Left ventricle myocardium inferior (tissue), 1 donor: ENCODE results near the gene TENT5C. TPM values are rescaled to one million over a fixed set of nuclear protein-coding genes. Genes with fewer than 3 reads are reported as not detected.

Source experiments
- DNase-seq: peaks from one replicate; pipeline ENCODE4 v3.0.0-alpha.2; 2020
- H3K27ac ChIP-seq: fragments of 200-600 bp; replicated peaks from 2 replicates; pipeline ENCODE4 v1.8.0; 2021
- H3K27me3 ChIP-seq: fragments of 200-600 bp; 2 replicates; pipeline ENCODE4 v1.8.0; 2021; ENCODE audit warnings: low read depth
- H3K36me3 ChIP-seq: fragments of 200-600 bp; 2 replicates; pipeline ENCODE4 v1.8.0; 2021
- H3K4me1 ChIP-seq: fragments of 200-600 bp; 2 replicates; pipeline ENCODE4 v1.8.0; 2021
- H3K4me3 ChIP-seq: fragments of 200-600 bp; 2 replicates; pipeline ENCODE4 v1.8.0; 2021; ENCODE audit warnings: mild to moderate bottlenecking, moderate library complexity
- H3K9me3 ChIP-seq: fragments of 200-600 bp; replicated peaks from 2 replicates; pipeline ENCODE4 v1.8.0; 2021
- CTCF ChIP-seq: fragments of 200-600 bp; IDR thresholded peaks from 2 replicates; pipeline ENCODE4 v1.8.0; 2021; ENCODE audit warnings: antibody characterized with exemption, mild to moderate bottlenecking, borderline replicate concordance
- intact Hi-C: fragments of 100-400 bp; cut with micrococcal nuclease; formaldehyde crosslinking; loops from one replicate; pipeline ENCODE4 v1.11.0; 2022
- total RNA-seq: library from RNA; stranded (reverse); fragmentation: NEBNext Ultra II Directional; extraction: Animal tissue kit (Norgen Biotek cat#: 25700); gene quantifications from one replicate; pipeline ENCODE4 v1.2.1, GENCODE V29; 2021
- donor health status: DM: no; HTN: yes; CAD: no; lungs with severe emphysema.

Gene TENT5C
- total RNA-seq, 1 donor from 2014 or later, result 14.9 TPM

- intact Hi-C loops, result no loop called here
- Histone ChIP-seq H3K36me3 (no peaks in the 10 kb centered on the region), H3K27me3 (no peaks in the 10 kb centered on the region), H3K4me1 (peaks cover 27% of the 10 kb centered on the region), H3K9me3 (no peaks in the 10 kb centered on the region), H3K4me3 (no peak overlapping the region), H3K27ac (no peak overlapping the region)
- no peak for TF ChIP-seq CTCF
- no peak for DNase-seq
Measured at GRCh38 chr1:117633068-117633345, 27.2 kb downstream of the TENT5C start.

- Histone ChIP-seq H3K4me1 (peaks cover 24% of the 10 kb centered on the region), H3K27me3 (no peaks in the 10 kb centered on the region), H3K27ac (no peak overlapping the region), H3K36me3 (no peaks in the 10 kb centered on the region), H3K9me3 (no peaks in the 10 kb centered on the region), H3K4me3 (no peak overlapping the region)
- no peak for TF ChIP-seq CTCF
- intact Hi-C loops, result no loop called here
- no peak for DNase-seq
Measured at GRCh38 chr1:117633423-117633822, 27.6 kb downstream of the TENT5C start.

GRCh38 chr1:117633936-117634335 is 28.1 kb downstream of the TENT5C start:
- DNase-seq, result no peak
- H3K27ac ChIP-seq, result no peak overlapping the region

DNA sequence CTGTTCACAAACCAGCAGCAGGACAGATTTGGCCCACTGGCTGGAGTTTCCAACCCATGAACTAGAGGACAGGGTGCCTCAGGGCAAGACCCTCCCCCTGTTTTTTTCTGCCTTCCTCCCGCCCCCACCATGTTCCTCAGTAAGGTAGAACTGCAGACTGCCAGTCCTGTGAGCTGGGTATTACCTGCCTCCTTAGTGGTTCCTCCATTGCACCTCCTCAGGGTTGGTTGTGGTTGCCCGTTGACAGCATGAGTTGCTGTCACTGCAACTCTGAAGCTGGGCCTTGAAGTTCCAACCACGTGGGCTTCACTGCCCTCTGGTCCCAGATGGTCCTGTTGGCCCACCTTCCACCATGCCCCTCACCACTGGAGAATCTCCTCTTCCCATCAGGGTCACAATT is 28.8 kb downstream of the TENT5C start:
- peaks cover 24% of the 10 kb centered on the region for H3K4me1 ChIP-seq
- H3K27me3 ChIP-seq, result no peaks in the 10 kb centered on the region
- no peaks in the 10 kb centered on the region for H3K36me3 ChIP-seq
- intact Hi-C loops, result no loop called here
- no peak overlapping the region for H3K27ac ChIP-seq
- H3K4me3 ChIP-seq, result no peak overlapping the region
- no peak for TF ChIP-seq CTCF
- DNase-seq, result no peak
- H3K9me3 ChIP-seq, result no peaks in the 10 kb centered on the region

More at GRCh38 chr1:117633936-117634335, 28.1 kb downstream of the TENT5C start:
- TF ChIP-seq CTCF, result no peak
- no peak overlapping the region for H3K4me3 ChIP-seq
- H3K9me3 ChIP-seq, result no peaks in the 10 kb centered on the region
- H3K36me3 ChIP-seq, result no peaks in the 10 kb centered on the region
- intact Hi-C loops, result no loop called here
- H3K27me3 ChIP-seq, result no peaks in the 10 kb centered on the region
- H3K4me1 ChIP-seq, result peaks cover 24% of the 10 kb centered on the region

- Histone ChIP-seq H3K9me3 (no peaks in the 10 kb centered on the region), H3K36me3 (no peaks in the 10 kb centered on the region), H3K4me3 (no peak overlapping the region), H3K27ac (no peak overlapping the region), H3K4me1 (peaks cover 17% of the 10 kb centered on the region), H3K27me3 (no peaks in the 10 kb centered on the region)
- intact Hi-C loops, result no loop called here
- no peak for TF ChIP-seq CTCF
- no peak for DNase-seq
Measured at GRCh38 chr1:117635805-117636204, 30.0 kb downstream of the TENT5C start.
